Body of pancreas (tissue), 4 donors: ENCODE results near the gene NPTXR. TPM values are rescaled to one million over a fixed set of nuclear protein-coding genes. Genes with fewer than 3 reads are reported as not detected.

ENCODE experiments used
- ATAC-seq: fragments of 150-250 bp; one replicate; pipeline ENCODE4 v1.9.1; 2016
- DNase-seq, 4 donors: peaks; one replicate each; pipeline ENCODE4 v3.0.0-alpha.2; 2019
- H3K27ac ChIP-seq, 4 donors: fragments of 200-600 bp; sonication (generic); 1 replicate in 3 of 4; 2 replicates in 1 of 4; pipeline versions ENCODE4 v1.5.1 to v1.6.1; 2016 to 2019; ENCODE audit warnings: mild to moderate bottlenecking in 1 of 4, mixed read lengths in 1 of 4, moderate library complexity in 1 of 4
- H3K27me3 ChIP-seq, 2 donors: fragments of 200-600 bp; sonication (generic); one replicate each; pipeline ENCODE4 v1.6.0; 2016; ENCODE audit warnings: mild to moderate bottlenecking in 1 of 2
- H3K36me3 ChIP-seq, 2 donors: fragments of 200-600 bp; sonication (generic); replicated peaks in 1 of 2; 2 replicates each; pipeline ENCODE4 v1.5.1; 2016; ENCODE audit warnings: low read depth in 2 of 2; ENCODE audit not compliant: insufficient read depth in 1 of 2
- H3K4me1 ChIP-seq: fragments of 200-600 bp; sonication (generic); one replicate; pipeline ENCODE4 v1.6.0; 2016
- H3K4me3 ChIP-seq, 2 donors: fragments of 200-600 bp; sonication (generic); 1 replicate in 1 of 2; 2 replicates in 1 of 2; pipeline ENCODE4 v1.5.1; 2016 to 2019
- H3K9me3 ChIP-seq, 3 donors: fragments of 200-600 bp; sonication (generic); 1 replicate in 2 of 3; 2 replicates in 1 of 3; pipeline ENCODE4 v1.5.1; 2016
- POLR2A ChIP-seq, 3 donors: fragments of 450-650 bp; IDR thresholded peaks; one replicate each; pipeline ENCODE4 v1.6.1; 2016; ENCODE audit warnings: antibody characterized with exemption in 3 of 3, mild to moderate bottlenecking in 2 of 3
- WGBS, 2 donors: methylation state at CpG; one replicate each; pipeline ENCODE4 v1.1.5; 2017; 5-methylcytosine and 5-hydroxymethylcytosine counted together
- intact Hi-C: fragments of 100-400 bp; cut with DNase I; formaldehyde crosslinking; loops from one replicate; pipeline ENCODE4 v1.15.1; 2023
- total RNA-seq, 2 donors: library from RNA; depleted of rRNA; stranded (reverse); fragments of >200 nt; gene quantifications; one replicate each; pipeline ENCODE4 v1.1.0, GENCODE V29; 2016
- TF ChIP-seq, protein P1 (sequence below), 7 experiments: fragments of 450-650 bp in 4 of 7; fragments of 200-600 bp in 3 of 7; sonication (generic) in 3 of 7; IDR thresholded peaks; one replicate each; pipeline ENCODE4 v1.5.1; 2016 to 2019; ENCODE audit warnings: antibody characterized with exemption in 7 of 7

NPTXR gene
- total RNA-seq, 2 donors from 2014 or later = 6.0 to 10.5 TPM

DNA sequence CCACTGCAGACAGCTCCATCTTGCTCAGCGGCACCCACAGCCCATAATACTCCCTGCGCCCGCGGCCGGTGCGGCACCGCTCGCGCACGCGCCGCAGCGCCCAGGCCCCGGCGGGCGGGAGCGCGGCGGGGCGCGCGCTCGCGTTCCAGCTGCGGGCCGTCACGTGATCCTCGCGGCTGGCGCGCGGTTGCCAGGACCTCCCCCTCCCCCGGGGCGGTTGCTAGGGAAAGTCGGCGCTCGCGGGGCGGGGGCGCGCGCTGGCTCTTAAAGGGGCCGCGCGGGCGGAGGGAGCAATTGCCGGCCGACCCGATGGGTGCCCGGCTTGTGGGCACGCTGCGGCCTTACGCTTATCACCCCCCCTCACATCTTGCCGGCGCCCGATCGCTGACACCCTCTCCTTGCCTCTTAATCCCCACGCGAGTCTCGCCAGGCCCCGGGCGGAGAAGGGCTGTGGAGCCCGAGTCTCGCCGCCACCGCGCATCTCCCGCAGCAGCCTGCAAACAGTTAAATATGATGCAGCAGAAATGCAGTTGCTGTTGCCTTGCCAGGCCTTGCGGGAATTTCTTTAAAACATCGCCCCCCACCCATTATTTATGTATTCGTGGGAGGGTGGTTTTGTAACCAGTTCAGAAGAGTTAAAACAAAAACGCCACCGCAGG lies 28.5 kb upstream of the NPTXR start, which contains the start of gene CBX6:
CBX6 (minus strand) TSS at position 45 of the 659 bp plus-strand sequence; CDS start at position 19, 26 bp downstream.
- Histone ChIP-seq H3K36me3 (no peaks in the 10 kb centered on the region), H3K9me3 (no peaks in the 10 kb centered on the region), H3K4me1 (peaks cover 37% of the 10 kb centered on the region), H3K4me3 (peak within 1 kb of the TSS; percentile 60 to 85), H3K27me3 (no peaks in the 10 kb centered on the region), H3K27ac (peak within 1 kb of the TSS; percentile 76 to 94 (median 91))
- 0% methylated on average over 17 to 60 of the region's 73 CpGs for WGBS, 2 donors
- peak; percentile 96 to 97 (median 96) for DNase-seq
- peak; percentile 86 for ATAC-seq
- TF ChIP-seq, protein P1, sequence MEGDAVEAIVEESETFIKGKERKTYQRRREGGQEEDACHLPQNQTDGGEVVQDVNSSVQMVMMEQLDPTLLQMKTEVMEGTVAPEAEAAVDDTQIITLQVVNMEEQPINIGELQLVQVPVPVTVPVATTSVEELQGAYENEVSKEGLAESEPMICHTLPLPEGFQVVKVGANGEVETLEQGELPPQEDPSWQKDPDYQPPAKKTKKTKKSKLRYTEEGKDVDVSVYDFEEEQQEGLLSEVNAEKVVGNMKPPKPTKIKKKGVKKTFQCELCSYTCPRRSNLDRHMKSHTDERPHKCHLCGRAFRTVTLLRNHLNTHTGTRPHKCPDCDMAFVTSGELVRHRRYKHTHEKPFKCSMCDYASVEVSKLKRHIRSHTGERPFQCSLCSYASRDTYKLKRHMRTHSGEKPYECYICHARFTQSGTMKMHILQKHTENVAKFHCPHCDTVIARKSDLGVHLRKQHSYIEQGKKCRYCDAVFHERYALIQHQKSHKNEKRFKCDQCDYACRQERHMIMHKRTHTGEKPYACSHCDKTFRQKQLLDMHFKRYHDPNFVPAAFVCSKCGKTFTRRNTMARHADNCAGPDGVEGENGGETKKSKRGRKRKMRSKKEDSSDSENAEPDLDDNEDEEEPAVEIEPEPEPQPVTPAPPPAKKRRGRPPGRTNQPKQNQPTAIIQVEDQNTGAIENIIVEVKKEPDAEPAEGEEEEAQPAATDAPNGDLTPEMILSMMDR (IDR thresholded peaks at IDR 0.05) = peak in 1 of 7 experiments; percentile 17
- peak in 1 of 3 donors; percentile 48 for TF ChIP-seq POLR2A (IDR thresholded peaks at IDR 0.05)
- intact Hi-C loops = no loop called here

DNA sequence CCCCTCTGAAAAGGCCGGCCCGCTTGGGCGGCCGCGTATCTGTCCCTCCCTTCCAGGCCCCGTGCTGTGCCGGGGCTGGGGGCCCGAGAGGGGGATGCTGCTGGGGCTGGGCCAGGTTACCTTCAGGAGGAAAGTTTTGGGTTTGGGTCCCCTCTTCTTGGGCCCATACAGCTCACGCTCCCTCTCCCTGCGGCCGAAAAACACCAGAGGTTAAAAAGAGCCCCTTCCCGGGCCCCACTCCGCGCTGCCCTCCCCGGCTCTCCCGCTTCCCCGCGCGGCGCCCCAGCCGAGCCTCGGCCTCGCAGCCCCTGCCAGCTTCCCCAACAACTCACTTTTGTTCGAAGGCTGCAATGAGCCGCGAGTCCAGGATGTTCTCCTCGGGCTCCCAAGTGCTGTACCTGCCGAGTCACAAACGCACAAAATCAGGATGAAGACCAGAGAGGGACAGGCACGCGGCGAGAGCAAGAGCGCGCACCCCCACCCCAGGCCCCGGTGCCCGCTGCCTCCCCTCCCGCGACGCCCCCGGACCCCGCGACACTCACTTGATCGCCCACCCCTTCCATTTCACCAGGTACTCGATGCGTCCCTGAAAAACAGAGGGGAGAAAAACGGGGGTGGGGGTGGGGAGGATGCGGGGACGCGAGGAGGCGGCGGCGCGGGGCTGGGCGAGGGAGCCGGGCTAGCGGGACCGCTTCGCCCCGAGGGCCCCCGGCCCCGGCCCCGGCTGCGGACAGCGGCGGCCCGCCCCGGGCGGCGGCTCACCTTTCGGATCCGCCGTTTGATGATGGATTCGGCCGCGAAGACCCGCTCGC lies 27.7 kb upstream of the NPTXR start:
- 1 to 2% methylated on average over 25 to 68 of the region's 77 CpGs for WGBS, 2 donors
- Histone ChIP-seq H3K4me1 (peaks cover 37% of the 10 kb centered on the region), H3K27me3 (no peaks in the 10 kb centered on the region), H3K9me3 (no peaks in the 10 kb centered on the region), H3K4me3 (peak overlapping the region; percentile 60 to 74), H3K27ac (peak overlapping the region; percentile 61 to 92 (median 83)), H3K36me3 (peaks cover 0 to 2% of the 10 kb centered on the region in 2 donors)
- peak; percentile 2 for ATAC-seq
- intact Hi-C loops = no loop called here
- TF ChIP-seq, protein P1 (IDR thresholded peaks at IDR 0.05) = no peak
- TF ChIP-seq POLR2A (IDR thresholded peaks at IDR 0.05) = no peak
- peak in 2 of 4 donors; percentile 36 for DNase-seq

DNA sequence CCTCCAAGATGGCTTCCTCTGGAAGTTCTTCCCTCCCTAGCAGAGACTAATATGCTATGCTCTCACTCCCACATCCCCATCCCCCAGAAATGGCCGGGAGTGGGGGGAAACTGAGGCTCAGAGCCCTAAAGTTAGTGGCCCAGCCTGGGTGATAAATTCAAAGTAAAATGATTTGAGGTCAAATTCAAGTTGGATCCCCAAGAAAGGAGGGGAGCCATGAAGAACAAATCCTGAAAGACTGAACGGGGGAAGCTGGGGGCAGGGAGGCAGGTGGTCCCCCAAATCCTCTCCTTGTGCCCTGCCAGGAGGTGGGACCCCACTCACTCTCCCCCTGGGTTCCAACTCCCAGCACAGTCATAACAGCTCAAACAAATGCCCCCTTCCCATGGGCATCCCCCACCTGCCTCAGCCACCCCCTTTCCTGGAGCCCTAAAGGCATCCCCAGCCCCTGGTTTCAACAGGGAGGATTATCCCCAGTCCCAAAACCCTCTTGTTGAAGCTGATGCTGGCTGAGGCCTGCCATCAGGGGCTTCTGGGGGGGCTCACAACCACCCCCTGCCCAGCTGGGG lies 27.0 kb upstream of the NPTXR start:
- 18 to 25% methylated on average over 2 of the region's 2 CpGs for WGBS, 2 donors
- H3K9me3 ChIP-seq = no peaks in the 10 kb centered on the region
- ATAC-seq (no peak), DNase-seq (no peak)
- TF ChIP-seq, protein P1 (IDR thresholded peaks at IDR 0.05) = no peak
- no peak for TF ChIP-seq POLR2A (IDR thresholded peaks at IDR 0.05)
- no peak overlapping the region for H3K4me3 ChIP-seq
- intact Hi-C loops = no loop called here
- no peaks in the 10 kb centered on the region for H3K27me3 ChIP-seq
- peaks cover 37% of the 10 kb centered on the region for H3K4me1 ChIP-seq
- H3K36me3 ChIP-seq = peaks cover 0 to 2% of the 10 kb centered on the region in 2 donors
- peak overlapping the region; percentile 61 to 92 (median 83) for H3K27ac ChIP-seq

- intact Hi-C loops = no loop called here
- H3K4me3 ChIP-seq = no peak overlapping the region
Observed at GRCh38 chr22:38870312-38870741, 26.5 kb upstream of the NPTXR start.

More at GRCh38 chr22:38870312-38870741, 26.5 kb upstream of the NPTXR start:
- no peaks in the 10 kb centered on the region for H3K9me3 ChIP-seq
- 8% methylated on average over 12 of the region's 12 CpGs for WGBS, 2 donors
- TF ChIP-seq POLR2A (IDR thresholded peaks at IDR 0.05) = no peak
- TF ChIP-seq, protein P1 (IDR thresholded peaks at IDR 0.05) = peak; percentile 77 to 92 (median 84)
- H3K27me3 ChIP-seq = no peaks in the 10 kb centered on the region
- H3K4me1 ChIP-seq = peaks cover 39% of the 10 kb centered on the region
- peaks cover 0 to 2% of the 10 kb centered on the region in 2 donors for H3K36me3 ChIP-seq
- peak; percentile 28 for ATAC-seq
- DNase-seq = peak; percentile 89 to 95 (median 92)
- H3K27ac ChIP-seq = peak overlapping the region; percentile 61 to 92 (median 83)
